ENCODE data around the gene KDM4C. TPM values are rescaled to one million over a fixed set of nuclear protein-coding genes. Genes with fewer than 3 reads are reported as not detected.
"Not testable (repeated sequence)": the region's sequence is repeated elsewhere in the genome, so short reads cannot be mapped to it uniquely, and the experiment has no call there.

The KDM4C gene
- total and polyA plus RNA-seq, 2 of the 13 experiments (the other 11 are each of a cell fraction or from before 2014, with no cell fraction given) = 19.4 to 23.6 TPM

GRCh38 chr9:6748861-6749260, 8.9 kb upstream of the KDM4C start:
- H3K36me3 ChIP-seq (replicated peaks in 1 of 2; ENCODE audit: control insufficient read depth in 1 of 2, insufficient read depth in 2 of 2, low read length in 2 of 2); DNase-seq (ENCODE audit: low spot score); intact Hi-C loops (cut with micrococcal nuclease; ENCODE audit: unreplicated experiment); H3K27me3 ChIP-seq (ENCODE audit: control insufficient read depth in 1 of 2, insufficient read depth in 2 of 2, low read length in 2 of 2); H3K27ac ChIP-seq (ENCODE audit: extremely low read length, insufficient read depth, low read length); ATAC-seq; H3K4me1 ChIP-seq (ENCODE audit: insufficient read depth, low read length); H4K20me1 ChIP-seq (ENCODE audit: insufficient read depth, low read length); in situ Hi-C loops (cut with HindIII; ENCODE audit: extremely low pct_ligation_motif_present, low pct_unique_long_range_greater_than_20kb); H2AFZ ChIP-seq (ENCODE audit: low read length); CTCF ChIA-PET (ENCODE audit: low intra/inter-chr PET ratio, low total read pairs); H3K4me2 ChIP-seq (ENCODE audit: low read depth, low read length); POLR2A ChIA-PET; FAIRE-seq; H3K9me3 ChIP-seq (ENCODE audit: low read length); BruUV-seq (replicated peaks); H3K79me2 ChIP-seq (ENCODE audit: insufficient read depth, low read length); H3K9ac ChIP-seq (ENCODE audit: insufficient read depth, low read depth, low read length); H3K4me3 ChIP-seq (replicated peaks in 1 of 3; ENCODE audit: insufficient read depth in 1 of 3, low read depth in 2 of 3, low read length in 3 of 3): not testable (repeated sequence)
- 98% methylated on average over 9 of the region's 9 CpGs for WGBS (ENCODE audit: low lambda C conversion rate)

GRCh38 chr9:6754861-6755260, 2.9 kb upstream of the KDM4C start:
- 94% methylated on average over 10 of the region's 10 CpGs for WGBS (ENCODE audit: low lambda C conversion rate)

GRCh38 chr9:6757132-6757455, 679 bp upstream of the KDM4C start:
- Histone ChIP-seq H2AFZ (ENCODE audit: low read length) (peak overlapping the region; percentile 87), H3K4me3 (replicated peaks in 1 of 3; ENCODE audit: insufficient read depth in 1 of 3, low read depth in 2 of 3, low read length in 3 of 3) (peak overlapping the region; percentile 87 to 95 (median 88)), H3K36me3 (replicated peaks in 1 of 2; ENCODE audit: control insufficient read depth in 1 of 2, insufficient read depth in 2 of 2, low read length in 2 of 2) (no peaks in the 10 kb centered on the region), H3K79me2 (ENCODE audit: insufficient read depth, low read length) (peaks cover 33% of the 10 kb centered on the region), H3K27me3 (ENCODE audit: control insufficient read depth in 1 of 2, insufficient read depth in 2 of 2, low read length in 2 of 2) (no peaks in the 10 kb centered on the region; a peak in 1 of 5 replicates), H3K9me3 (ENCODE audit: low read length) (no peaks in the 10 kb centered on the region), H3K9ac (ENCODE audit: insufficient read depth, low read depth, low read length) (peak overlapping the region; percentile 84), H3K4me1 (ENCODE audit: insufficient read depth, low read length) (peaks cover 32% of the 10 kb centered on the region), H3K27ac (ENCODE audit: extremely low read length, insufficient read depth, low read length) (peak overlapping the region; percentile 96), H3K4me2 (ENCODE audit: low read depth, low read length) (peak overlapping the region; percentile 93), H4K20me1 (ENCODE audit: insufficient read depth, low read length) (no peaks in the 10 kb centered on the region)
- 0% methylated on average over 5 of the region's 14 CpGs for WGBS (ENCODE audit: low lambda C conversion rate)
- in situ Hi-C loops (cut with HindIII; ENCODE audit: extremely low pct_ligation_motif_present, low pct_unique_long_range_greater_than_20kb) = no loop called here
- no peak for FAIRE-seq
- no TSS peak for BruUV-seq (replicated peaks)
- peak; percentile 69 for ATAC-seq
- peak; percentile 73 for DNase-seq (ENCODE audit: low spot score)
- CTCF ChIA-PET (ENCODE audit: low intra/inter-chr PET ratio, low total read pairs) = no interaction called here
- POLR2A ChIA-PET = interaction anchor here (0.9 to 5.1 kb wide), 20 partner anchors 13 to 924 kb away, joined by 3 to 130 read pairs (median 5); partner anchors contain the start of gene ERMP1
- intact Hi-C loops (cut with micrococcal nuclease; ENCODE audit: unreplicated experiment) = loop anchor here (1.0 to 5.0 kb wide), 4 partner anchors 24 to 75 kb away; no protein-coding TSS in a partner anchor
- TF ChIP-seq REL (CRISPR knock-in tag; conservative IDR thresholded peaks at IDR 0.05) = no peak
- TF ChIP-seq HIC2 (CRISPR knock-in tag; IDR thresholded peaks at IDR 0.05; ENCODE audit: low read depth) = no peak
- no peak for TF ChIP-seq ZNF382 (CRISPR knock-in tag; IDR thresholded peaks at IDR 0.05; ENCODE audit: borderline replicate concordance)
- peak; percentile 97 for TF ChIP-seq PRDM10 (CRISPR knock-in tag; IDR thresholded peaks at IDR 0.05; ENCODE audit: low read depth)
- TF ChIP-seq AHR (CRISPR knock-in tag; IDR thresholded peaks at IDR 0.05) = no peak

More at GRCh38 chr9:6754861-6755260, 2.9 kb upstream of the KDM4C start:
- ATAC-seq; H3K9me3 ChIP-seq (ENCODE audit: low read length); DNase-seq (ENCODE audit: low spot score); H4K20me1 ChIP-seq (ENCODE audit: insufficient read depth, low read length); H2AFZ ChIP-seq (ENCODE audit: low read length); H3K4me3 ChIP-seq (replicated peaks in 1 of 3; ENCODE audit: insufficient read depth in 1 of 3, low read depth in 2 of 3, low read length in 3 of 3); FAIRE-seq; BruUV-seq (replicated peaks); H3K9ac ChIP-seq (ENCODE audit: insufficient read depth, low read depth, low read length); CTCF ChIA-PET (ENCODE audit: low intra/inter-chr PET ratio, low total read pairs); H3K36me3 ChIP-seq (replicated peaks in 1 of 2; ENCODE audit: control insufficient read depth in 1 of 2, insufficient read depth in 2 of 2, low read length in 2 of 2); in situ Hi-C loops (cut with HindIII; ENCODE audit: extremely low pct_ligation_motif_present, low pct_unique_long_range_greater_than_20kb); H3K4me2 ChIP-seq (ENCODE audit: low read depth, low read length); H3K27ac ChIP-seq (ENCODE audit: extremely low read length, insufficient read depth, low read length); H3K27me3 ChIP-seq (ENCODE audit: control insufficient read depth in 1 of 2, insufficient read depth in 2 of 2, low read length in 2 of 2): not testable (repeated sequence)
- intact Hi-C loops (cut with micrococcal nuclease; ENCODE audit: unreplicated experiment) = loop anchor here (5.0 kb wide), 2 partner anchors 62 to 73 kb away; no protein-coding TSS in a partner anchor
- Histone ChIP-seq H3K79me2 (ENCODE audit: insufficient read depth, low read length) (peaks cover 16% of the 10 kb centered on the region), H3K4me1 (ENCODE audit: insufficient read depth, low read length) (peaks cover 16% of the 10 kb centered on the region)
- POLR2A ChIA-PET = interaction anchor here (4.5 kb wide), 1 partner anchor 39 kb away, joined by 59 read pairs; no protein-coding TSS in a partner anchor
